DMS79 (cell line): ENCODE results near the gene LZTR1.
"Not testable (repeated sequence)": the region's sequence is repeated elsewhere in the genome, so short reads cannot be mapped to it uniquely, and the experiment has no call there.

Experiments
- DNase-seq: peaks from one replicate; lab custom pipeline; 2025; lab: John Stamatoyannopoulos, UW

The LZTR1 gene

DNA sequence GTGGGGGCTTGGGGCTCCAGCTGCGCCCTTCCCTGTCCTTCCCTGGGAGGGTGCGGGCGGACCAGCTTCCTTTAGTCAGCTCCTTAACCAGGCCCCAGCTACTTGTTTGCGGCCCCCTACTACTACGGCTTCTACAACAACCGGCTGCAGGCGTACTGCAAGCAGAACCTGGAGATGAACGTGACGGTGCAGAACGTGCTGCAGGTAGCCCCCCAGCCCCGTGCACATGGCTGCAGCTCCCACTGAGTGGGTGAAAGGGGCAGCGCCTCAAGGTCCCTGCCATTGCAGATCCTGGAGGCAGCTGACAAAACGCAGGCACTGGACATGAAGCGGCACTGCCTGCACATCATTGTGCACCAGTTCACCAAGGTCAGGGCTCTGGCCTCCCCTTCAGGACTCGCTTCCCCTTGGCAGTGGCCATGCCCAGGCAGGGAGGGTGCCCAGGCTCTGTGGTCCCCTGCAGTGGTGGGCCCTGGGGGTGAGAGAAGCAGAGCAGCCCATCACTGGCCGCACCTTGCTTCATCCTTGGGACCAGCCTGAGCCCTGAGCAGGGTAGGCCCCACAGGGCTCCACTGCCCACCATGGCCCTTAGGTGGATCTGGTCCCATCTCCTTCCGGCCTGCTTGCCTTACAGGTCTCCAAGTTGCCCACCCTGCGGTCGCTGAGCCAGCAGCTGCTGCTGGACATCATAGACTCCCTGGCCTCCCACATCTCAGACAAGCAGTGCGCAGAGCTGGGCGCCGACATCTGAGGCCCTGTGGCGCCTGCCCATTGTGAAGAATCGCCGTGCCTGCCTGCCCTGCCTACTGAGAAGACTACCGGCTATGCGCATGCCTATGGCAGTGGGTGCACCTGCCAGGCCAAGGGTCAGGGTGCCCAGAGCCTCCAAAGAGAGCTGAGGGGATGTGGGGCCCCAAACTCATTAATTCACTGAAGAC is 14.8 kb downstream of the LZTR1 start:
- DNase-seq = no peak

DNA sequence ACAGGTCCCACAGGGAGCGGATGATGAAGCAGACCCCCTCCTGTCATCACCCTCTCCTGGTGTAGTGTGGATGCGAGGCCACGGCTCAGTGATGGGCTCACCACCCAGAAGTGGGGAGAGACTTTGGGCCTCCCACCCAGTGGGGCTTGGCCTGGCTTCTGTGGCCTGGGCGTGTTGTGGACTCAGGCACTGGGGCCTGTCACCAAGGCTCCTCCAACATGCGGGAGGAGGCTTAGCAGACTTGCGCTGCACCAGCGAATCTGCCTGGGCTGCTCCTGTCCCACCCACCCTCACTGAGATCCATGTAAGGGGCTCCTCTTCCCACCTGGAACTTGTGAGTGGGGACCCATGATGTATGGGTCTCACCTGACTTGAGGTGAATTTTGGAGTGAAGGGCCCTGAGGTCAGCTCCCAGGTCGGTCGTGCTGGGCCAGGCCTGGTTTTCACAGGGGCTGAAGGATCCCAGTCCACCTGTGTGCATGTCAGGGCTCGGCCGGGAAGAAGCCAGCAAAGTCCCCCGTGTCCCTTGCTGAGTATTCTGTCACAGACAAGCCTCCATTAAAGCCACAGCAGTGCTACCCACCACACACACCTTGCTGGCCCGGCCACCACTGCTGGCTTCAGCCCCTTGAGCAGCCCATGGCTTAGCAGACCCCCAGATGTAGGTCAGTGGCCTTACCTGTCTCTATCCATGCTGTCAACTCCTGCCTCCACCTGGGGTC is 15.6 kb downstream of the LZTR1 start:
- no peak for DNase-seq

DNA sequence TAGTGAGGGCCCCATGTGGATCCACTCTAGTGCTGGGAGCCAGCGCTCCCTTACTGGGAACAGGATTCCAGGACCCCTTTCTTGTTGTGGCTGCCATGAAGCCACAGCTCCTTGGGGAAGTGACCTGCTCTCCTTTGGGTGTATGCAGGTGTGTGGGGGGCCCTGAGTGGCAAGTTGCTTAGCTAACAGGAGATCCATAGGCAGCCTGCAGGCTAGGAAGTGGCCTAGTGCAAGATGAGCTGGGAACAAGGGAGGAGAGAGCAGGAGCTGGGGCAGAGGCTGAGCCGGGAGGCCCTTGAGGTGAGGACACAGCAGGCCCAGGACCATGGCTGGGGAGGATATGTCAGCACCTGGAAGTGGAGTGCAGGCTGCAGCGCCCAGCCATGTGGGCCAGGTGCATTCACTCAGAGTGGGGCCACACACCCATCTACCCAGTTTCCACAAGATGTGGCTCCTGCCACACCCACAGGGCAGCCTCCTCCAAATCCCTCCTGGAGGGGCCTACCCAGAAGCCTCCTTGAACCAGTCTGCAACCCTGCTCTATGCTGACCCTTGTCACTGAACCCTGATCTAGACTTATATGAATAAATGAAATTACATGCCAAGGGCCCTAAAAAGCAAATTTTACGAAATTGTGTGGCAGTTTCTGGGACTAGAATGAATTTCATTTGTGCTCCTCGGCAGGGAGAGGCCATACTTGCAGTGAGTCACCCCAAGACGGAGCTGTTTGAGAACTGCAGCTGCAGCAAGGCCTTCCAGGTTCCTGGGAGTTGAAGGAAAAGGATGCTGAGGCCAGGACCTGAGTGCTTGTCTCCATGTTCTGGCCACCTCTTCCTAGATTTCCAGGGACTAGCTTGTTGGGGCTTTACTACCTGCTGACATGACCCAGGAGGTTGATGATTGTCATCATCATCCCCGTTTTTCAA is 16.6 kb downstream of the LZTR1 start:
- no peak for DNase-seq

DNA sequence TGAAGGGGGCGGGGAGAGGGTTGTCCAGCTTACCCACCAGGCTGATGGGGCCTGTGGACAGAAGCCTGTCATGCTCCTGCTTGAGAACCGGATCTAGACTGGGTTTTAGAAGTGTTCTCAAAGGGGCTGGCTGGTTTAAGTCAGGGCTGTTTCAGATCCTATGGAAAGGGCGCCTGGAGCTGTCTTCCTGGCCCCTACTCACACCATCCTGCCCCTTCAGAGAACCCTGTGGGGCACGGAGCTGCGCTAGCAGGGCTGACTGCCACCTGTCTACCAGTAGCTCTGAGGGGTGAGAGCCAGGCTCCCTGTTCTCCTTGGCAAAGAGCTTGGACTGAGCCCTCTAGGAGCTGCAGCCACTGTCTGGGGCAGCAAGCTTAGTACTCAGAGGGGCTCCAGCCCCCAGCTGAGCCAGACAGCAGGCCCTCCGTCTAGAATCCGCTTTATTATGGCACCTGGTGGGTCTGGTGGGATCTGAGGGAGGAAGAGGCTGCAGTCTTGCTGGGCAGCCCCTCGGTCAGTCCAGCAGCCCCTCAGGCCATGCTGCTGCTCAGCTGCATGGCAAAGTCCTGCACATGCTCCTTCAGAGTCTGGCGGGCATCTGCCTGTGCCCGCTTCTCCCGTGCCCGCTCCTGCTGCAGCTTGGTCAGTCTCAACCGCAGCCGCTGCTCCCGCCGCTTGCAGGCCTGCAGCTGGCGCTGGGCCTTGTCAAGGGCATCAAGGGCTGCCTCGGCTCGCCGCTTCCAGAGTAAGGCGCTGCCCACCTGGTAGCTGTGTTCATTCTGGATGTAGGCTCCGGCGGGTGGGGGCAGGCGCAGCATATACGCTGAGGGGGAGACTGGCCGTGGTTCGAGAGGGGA is 17.5 kb downstream of the LZTR1 start:
- no peak for DNase-seq

DNA sequence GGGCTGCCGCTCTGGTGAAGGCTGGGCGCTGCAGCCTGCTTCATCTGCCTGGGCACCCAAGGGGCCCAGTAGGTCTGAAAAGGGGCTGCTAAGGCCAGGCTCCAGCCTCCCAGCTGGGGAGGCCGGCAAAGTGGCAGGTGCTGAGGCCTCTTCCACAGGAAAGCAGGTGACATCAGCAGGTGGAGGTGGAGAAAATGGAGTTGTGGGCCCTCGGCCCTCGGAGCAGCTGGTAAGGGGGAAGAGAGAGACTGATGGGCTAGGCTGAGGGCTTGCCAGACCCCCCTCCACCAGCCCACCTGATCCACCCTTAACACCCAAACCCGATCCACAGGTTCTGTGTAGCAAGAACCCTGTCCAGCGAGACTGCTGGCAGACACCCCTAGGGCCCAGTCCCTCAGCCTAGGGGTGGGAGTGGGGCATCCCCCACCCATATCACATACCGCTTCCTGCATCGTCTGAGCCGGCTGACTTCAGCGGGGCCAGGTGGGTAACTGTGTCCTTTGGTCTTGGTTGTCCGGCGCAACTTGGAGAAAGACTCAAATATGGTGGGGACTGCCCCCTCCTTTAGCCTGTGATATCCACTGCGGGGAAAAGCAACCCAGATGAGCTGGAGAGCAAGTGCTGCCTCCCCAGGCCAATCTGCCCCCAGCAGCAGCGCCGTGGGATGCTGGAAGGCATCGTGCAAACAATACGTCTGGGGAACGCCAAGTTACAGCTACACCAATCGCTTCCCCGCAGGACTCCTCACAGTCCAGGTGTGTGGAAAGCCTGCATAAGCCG is 18.3 kb downstream of the LZTR1 start:
- no peak for DNase-seq

DNA sequence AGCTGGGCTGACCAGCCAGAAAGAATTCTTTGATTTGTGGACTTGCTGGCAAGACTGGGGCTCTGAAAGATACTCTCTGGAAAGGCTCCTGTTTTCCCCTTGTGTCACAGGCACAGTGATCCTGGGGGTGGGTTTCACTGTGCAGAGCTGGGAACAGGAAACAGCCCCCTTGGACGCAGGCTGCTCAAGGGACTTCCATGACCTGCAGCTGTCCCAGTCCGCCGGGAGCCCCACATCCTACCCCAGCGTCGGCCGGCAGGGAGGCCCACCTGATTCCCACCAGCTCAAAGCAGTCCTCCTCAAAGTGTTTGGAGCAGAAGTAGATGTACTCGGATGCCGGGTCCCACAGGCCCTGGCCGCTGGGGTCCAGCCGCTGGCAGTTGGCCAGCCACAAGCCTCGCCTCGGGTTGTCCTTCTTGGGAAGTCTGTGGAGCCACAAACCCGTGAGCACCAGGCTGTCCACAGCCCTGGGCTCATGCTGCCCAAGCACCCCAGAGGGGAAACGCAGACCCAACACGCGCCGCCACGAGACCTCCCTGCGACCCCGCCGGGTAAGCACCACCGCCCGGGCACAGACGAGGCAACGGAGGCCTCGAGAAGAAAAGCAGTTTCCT is 19.0 kb downstream of the LZTR1 start:
- no peak for DNase-seq

DNA sequence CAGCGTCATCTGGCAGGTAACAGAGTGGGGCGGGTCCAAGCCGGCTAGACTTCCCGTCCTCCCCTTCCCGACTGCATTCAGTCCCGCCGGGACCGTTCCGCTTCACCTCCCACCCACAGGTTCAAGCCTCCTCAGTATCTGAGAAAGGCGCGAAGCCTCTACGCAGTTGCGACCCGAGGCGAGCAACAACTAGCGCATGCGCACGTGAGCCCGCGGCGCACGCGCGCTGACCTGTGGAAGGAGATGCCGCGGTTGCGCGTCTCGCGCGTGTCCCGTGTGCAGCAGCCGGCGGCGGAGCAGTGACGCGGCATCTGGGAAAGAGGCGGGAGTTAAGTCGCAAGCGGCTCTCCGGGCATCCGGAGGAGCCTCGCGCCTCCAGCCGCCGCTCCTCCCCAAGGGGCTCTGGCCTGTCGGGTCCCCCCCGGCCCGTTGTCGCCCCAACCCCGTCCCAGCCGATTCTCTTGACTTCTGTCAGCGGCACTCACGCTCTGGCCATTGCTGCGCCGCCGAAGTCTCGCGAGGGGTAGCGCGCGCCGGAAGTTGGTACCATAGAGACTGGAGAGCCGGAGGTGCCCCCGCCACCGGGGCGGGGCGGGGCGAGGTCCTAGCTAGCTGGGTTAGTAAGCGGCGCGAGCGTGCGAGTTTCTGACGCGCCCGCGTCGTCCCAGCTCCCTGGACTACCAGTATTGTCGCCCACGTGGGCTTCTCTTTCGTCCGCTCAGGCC is 19.7 kb downstream of the LZTR1 start, which contains the start of gene THAP7:
Gene THAP7, minus strand, starts transcription at position 518 of the 725 bp plus-strand sequence. Its CDS starts 207 bp downstream, at position 311.
- DNase-seq = peak; percentile 83

DNA sequence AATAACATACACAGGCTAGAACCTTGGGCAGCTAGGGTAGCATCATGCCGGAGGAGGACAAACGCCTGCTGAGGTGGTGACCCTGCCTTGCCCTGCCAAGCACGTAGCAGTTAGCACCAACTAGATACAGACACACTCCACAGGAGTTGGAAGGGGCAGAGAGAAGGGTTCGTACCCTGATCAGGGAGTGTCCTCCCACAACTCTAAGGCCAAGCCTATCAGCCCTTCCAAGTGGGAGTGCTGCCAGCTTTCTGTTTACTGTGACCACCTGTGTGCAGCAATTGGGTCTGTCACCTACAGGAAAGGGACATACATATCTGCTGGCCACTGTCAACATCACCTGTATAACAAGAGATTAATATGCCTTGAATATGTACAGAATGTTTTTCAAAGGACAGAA is 21.7 kb downstream of the LZTR1 start:
- no peak for DNase-seq

DNA sequence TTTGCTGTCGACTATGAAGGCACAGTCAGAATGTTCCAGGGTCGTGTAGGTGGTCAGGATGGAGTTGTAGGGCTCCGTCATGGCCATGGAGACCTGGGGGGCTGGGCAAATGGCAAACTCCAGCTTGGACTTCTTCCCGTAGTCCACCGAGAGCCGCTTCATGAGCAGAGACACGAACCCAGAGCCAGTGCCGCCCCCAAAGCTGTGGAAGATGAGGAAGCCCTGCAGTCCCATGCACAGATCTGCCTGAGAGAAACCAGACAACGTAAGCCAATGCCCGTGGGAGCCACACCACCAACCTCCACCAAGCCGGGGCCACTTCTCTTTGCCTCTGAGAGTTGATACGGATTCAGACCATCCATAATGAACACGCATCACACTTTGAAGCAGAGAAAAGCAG is 27.1 kb downstream of the LZTR1 start:
- not testable (repeated sequence) for DNase-seq

DNA sequence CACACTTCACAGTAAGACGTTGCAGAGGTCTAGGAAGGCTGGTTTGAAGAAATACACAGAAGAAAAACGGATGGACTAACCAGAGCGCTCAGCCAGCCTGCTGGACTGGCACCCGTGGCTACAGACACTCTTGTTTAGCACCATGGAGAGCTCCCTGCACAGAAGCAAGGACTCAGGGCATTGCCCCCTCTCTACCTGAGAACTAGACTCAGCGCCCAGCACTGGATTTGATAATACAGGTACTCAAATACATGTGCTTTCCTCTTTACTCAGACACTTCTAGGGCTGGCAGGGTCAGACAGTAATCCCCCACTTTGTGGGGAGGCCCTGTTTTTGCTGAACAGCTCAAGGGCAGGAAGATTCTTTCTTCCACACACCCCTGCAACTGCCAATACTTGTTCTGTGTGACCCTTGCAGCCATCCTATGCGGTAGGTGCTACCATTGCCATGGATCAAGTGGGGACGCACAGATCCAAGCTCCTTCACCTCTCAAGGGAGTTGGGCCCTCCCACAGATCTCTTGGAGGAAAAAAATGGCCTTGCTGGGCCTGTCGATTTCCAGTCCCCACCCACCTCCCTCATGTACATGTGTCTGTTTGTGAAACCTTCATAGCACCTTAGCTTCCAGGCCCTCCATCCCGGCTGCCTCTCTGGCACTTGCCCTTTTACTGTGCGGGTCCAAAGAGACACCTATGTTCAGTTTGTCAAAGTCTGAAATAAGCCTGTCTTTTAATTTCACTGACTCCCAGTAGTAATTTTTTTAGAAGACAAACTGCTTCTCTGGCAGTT is 27.7 kb downstream of the LZTR1 start:
- no peak for DNase-seq

DNA sequence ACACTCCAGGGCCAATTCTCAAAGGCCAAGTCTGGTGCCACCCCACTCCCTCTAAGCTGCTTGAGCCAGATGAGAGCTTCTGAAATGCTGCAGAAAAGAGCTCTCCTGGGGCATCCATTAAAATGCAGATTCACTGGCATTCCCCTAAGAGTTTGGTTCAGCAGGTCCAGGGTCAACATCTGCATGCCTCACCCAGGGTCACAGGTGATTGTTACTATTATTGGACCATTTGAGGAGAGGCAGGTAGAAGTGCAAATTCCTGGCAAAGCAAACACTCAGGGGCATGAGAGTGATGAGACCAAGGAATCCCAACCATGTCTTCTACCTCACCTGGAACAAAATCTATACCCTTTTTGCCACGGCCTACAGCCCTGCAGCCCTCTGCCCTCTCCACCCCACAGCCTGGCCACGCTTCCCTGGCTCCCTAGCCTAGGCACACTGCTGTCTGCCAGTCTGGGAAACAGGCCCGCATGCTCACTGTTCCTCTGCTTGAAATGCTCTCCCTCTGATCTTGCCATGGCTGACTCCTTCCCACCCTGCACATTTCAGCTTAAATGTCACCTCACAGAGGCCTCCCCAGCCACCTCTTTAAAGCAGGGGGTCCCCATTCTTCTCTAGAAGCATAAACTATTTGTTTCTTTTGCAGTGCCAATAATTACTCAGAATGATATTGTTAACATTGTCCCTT is 28.5 kb downstream of the LZTR1 start:
- DNase-seq = no peak

DNA sequence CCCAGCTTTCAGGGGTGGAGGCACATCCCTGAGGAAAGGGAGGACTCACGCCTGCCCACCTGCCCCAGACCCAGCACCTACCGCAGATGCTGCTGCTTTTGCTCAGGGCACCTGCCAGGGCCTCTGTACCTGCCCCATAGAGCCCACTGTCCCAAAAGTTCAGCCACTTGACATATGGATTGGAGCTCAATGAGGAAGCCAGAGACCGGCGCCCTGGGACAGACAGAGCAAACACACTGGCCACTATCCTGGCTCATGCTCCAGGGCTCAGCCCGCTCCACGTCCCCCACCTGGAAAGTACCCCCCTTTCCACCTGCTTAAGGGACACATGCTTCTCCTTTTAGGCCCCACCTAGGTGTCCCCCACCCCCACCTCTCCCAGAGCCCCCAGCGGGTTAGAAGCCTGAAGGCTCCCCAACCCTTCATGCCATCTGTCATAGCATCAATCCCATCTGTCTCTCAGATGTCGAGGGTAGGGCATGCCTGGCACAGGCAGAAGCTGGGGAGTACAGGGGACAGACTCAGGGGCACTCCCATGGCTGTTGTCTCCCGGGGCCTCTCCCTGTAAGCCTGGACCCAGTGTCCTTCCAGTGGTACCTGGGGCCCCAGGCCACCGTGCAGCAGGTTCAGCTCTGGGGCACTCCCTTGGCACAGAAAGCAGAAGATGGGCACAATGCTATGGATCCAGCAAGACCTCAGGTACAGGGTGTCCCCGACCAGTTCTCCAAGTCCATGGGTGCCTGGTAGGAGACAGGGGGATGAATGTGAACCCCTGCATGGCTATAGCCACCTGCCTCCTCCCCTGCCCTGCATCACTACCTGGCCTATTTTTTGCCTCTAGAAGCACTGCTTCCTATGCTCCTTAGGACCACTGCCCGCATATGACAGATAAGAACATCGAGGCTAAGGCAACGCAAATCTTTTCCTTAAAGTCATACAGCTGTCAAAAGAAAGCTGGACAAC is 30.6 kb downstream of the LZTR1 start:
- DNase-seq = no peak

DNA sequence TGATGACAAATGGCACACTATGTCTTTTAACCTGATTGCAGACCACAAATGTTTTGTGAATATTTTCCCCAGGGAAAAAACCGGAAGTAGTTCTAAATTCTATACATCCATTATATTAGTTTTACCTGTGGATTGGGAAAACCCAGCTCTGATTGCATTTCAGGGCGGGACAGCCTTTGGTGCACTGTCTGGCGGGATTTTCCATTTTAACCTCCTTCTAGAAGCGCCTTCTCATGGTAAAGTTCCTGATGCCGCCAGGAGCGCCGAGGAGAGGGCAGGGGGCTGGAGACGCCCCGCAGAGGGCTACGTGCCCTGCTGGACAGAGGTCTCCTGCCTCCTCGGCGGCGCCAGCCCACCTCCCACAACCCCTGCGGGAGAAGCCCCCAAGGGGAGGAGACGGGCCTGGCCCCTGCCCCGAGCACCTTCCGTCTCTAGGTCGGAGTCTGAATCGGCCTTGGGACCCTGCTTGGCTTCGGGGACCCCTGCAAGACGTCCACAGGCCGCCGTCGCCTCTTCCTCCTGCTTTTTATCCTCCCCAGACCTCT is 31.6 kb downstream of the LZTR1 start:
- no peak for DNase-seq

DNA sequence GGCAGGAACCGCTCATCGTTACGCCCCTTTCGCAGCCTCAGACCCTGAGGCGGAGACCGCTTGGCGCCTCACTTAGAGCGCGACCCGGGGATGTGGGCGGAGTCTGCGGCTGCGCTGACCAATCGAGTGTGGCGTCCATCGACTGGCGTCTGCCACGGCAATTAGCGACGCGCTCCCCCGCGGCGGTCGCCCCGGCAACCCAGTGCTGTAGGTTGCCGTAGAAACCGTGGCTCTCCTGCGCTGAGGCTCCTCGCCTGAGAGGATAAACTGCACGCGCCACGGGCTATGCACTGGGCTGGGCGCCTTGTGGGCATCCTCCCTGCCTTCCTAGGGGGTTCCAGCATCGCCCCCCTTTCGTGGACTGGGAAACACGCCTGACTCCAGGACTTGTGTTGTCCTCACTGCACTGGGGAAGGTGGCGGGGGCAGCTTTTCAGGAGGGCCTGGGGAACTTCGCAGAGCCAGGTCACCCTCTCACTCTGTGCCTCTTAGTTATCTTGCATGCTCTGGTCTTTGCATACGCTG is 32.2 kb downstream of the LZTR1 start:
- DNase-seq = peak; percentile 77

DNA sequence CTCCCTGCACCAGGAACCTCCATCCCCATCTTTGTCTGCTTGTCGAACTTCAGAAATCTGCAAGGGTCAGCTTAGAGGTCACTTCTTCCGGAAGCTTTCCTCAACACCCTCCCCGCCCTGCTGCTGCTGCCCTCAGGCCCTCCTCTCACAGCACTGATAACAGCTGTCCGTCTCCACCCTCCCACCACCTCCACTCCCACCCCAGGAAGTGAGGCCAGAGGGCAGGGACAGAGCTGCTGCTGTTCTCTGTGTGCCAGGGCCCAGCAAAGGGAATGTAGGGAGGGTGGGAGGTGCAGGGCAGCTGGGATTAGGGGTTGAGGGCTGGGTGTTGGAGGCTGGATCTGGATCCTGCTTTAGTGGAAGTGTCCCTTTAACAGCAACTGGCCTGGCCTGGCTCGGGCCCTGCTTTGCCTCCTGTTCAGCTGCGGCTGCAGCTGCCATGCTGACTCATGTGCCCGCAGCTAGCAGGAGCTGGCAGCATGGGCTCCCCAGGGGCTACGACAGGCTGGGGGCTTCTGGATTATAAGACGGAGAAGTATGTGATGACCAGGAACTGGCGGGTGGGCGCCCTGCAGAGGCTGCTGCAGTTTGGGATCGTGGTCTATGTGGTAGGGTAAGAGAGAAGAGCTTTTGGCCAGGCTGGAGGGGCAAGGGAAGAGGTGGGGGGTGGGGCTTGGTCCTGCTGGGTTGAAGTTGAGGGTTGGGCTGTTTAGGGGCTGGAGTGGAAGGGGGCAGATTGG is 32.8 kb downstream of the LZTR1 start, which contains the start of gene P2RX6:
Gene P2RX6, plus strand, starts transcription at position 440 of the 740 bp plus-strand sequence. Its CDS starts 10 bp downstream, at position 450.
- no peak for DNase-seq
